Osteocyte (in vitro differentiated cells): ENCODE data around the gene RASL11B. TPM values are rescaled to one million over a fixed set of nuclear protein-coding genes. Genes with fewer than 3 reads are reported as not detected.
A peak's percentile ranks its signal among the peaks of the same experiment; 100 is the strongest.

Experiments
- DNase-seq: peaks from one replicate; pipeline ENCODE4 v3.0.0; 2021; ENCODE audit warnings: mixed read lengths; ENCODE audit not compliant: unreplicated experiment; ENCODE audit errors: extremely low spot score
- H3K27ac Mint-ChIP-seq: one replicate; pipeline ENCODE4 v1.8.0; 2021; ENCODE audit warnings: mild to moderate bottlenecking, mixed read lengths; ENCODE audit not compliant: unreplicated experiment
- H3K27me3 Mint-ChIP-seq: one replicate; pipeline ENCODE4 v1.8.0; 2021; ENCODE audit warnings: mixed read lengths; ENCODE audit not compliant: unreplicated experiment
- H3K36me3 Mint-ChIP-seq: one replicate; pipeline ENCODE4 v1.8.0; 2021; ENCODE audit warnings: mixed read lengths; ENCODE audit not compliant: unreplicated experiment
- H3K4me1 Mint-ChIP-seq: one replicate; pipeline ENCODE4 v1.8.0; 2021; ENCODE audit warnings: mixed read lengths; ENCODE audit not compliant: unreplicated experiment
- H3K4me3 Mint-ChIP-seq: one replicate; pipeline ENCODE4 v1.8.0; 2021; ENCODE audit warnings: mild to moderate bottlenecking, moderate library complexity, mixed read lengths; ENCODE audit not compliant: unreplicated experiment
- H3K9me3 Mint-ChIP-seq: one replicate; pipeline ENCODE4 v1.8.0; 2021; ENCODE audit warnings: mixed read lengths; ENCODE audit not compliant: unreplicated experiment
- CTCF ChIP-seq: fragments of 200-600 bp; sonication (generic); IDR thresholded peaks from 2 replicates; pipeline ENCODE4 v1.5.0; 2021; ENCODE audit warnings: antibody characterized with exemption, mild to moderate bottlenecking, moderate library complexity
- total RNA-seq: library from RNA; stranded (reverse); gene quantifications from 2 replicates; pipeline ENCODE4 v1.2.1, GENCODE V29; 2021

The RASL11B gene
- total RNA-seq, 1 donor from 2014 or later: 0.94 TPM

GRCh38 chr4:52910115-52910514 is 48.0 kb downstream of the RASL11B start:
- Mint-ChIP-seq H3K4me3 (no peak overlapping the region), H3K36me3 (no peaks in the 10 kb centered on the region), H3K27me3 (no peaks in the 10 kb centered on the region), H3K9me3 (no peaks in the 10 kb centered on the region), H3K27ac (no peak overlapping the region), H3K4me1 (no peaks in the 10 kb centered on the region)
- no peak for TF ChIP-seq CTCF
- no peak for DNase-seq

- peak; percentile 68 for TF ChIP-seq CTCF
- H3K4me3 Mint-ChIP-seq: no peak overlapping the region
- H3K4me1 Mint-ChIP-seq: no peaks in the 10 kb centered on the region
- no peaks in the 10 kb centered on the region for H3K9me3 Mint-ChIP-seq
- DNase-seq: no peak
- H3K36me3 Mint-ChIP-seq: no peaks in the 10 kb centered on the region
- H3K27me3 Mint-ChIP-seq: no peaks in the 10 kb centered on the region
- no peak overlapping the region for H3K27ac Mint-ChIP-seq
These were observed 49.7 kb downstream of the RASL11B start for GRCh38 chr4:52911684-52912294.

- no peak overlapping the region for H3K27ac Mint-ChIP-seq
These were observed 50.5 kb downstream of the RASL11B start for GRCh38 chr4:52912608-52913007.

GRCh38 chr4:52914051-52914605 is 52.0 kb downstream of the RASL11B start:
- Mint-ChIP-seq H3K36me3 (no peaks in the 10 kb centered on the region), H3K27me3 (no peaks in the 10 kb centered on the region), H3K4me3 (no peak overlapping the region), H3K27ac (no peak overlapping the region), H3K4me1 (no peaks in the 10 kb centered on the region), H3K9me3 (no peaks in the 10 kb centered on the region)
- TF ChIP-seq CTCF: no peak
- no peak for DNase-seq

More at GRCh38 chr4:52912608-52913007, 50.5 kb downstream of the RASL11B start:
- H3K27me3 Mint-ChIP-seq: no peaks in the 10 kb centered on the region
- no peaks in the 10 kb centered on the region for H3K4me1 Mint-ChIP-seq
- DNase-seq: no peak
- no peaks in the 10 kb centered on the region for H3K36me3 Mint-ChIP-seq
- no peak overlapping the region for H3K4me3 Mint-ChIP-seq
- TF ChIP-seq CTCF: no peak
- no peaks in the 10 kb centered on the region for H3K9me3 Mint-ChIP-seq

- Mint-ChIP-seq H3K27ac (no peak overlapping the region), H3K4me3 (no peak overlapping the region), H3K4me1 (no peaks in the 10 kb centered on the region), H3K27me3 (no peaks in the 10 kb centered on the region), H3K36me3 (no peaks in the 10 kb centered on the region), H3K9me3 (no peaks in the 10 kb centered on the region)
- no peak for TF ChIP-seq CTCF
- no peak for DNase-seq
These were observed 53.1 kb downstream of the RASL11B start for GRCh38 chr4:52915191-52915590.
